K562 (cell line): ENCODE data around the gene LST1. TPM values are rescaled to one million over a fixed set of nuclear protein-coding genes. Genes with fewer than 3 reads are reported as not detected.

Source experiments
- E2F8 ChIP-seq: fragments of 450-650 bp; IDR thresholded peaks from 2 replicates; pipeline ENCODE4 v1.7.1; 2018; ENCODE audit warnings: mild to moderate bottlenecking, low read depth; ENCODE audit not compliant: partially characterized antibody
- MCM5 ChIP-seq: fragments of 450-650 bp; IDR thresholded peaks from 2 replicates; pipeline ENCODE4 v1.6.1; 2016; ENCODE audit warnings: low read depth
- MTA3 ChIP-seq: fragments of 450-650 bp; formaldehyde crosslinking; IDR thresholded peaks from 2 replicates; pipeline ENCODE4 v1.6.1; 2017; ENCODE audit warnings: mild to moderate bottlenecking, borderline replicate concordance
- NR2F6 ChIP-seq: fragments of 450-650 bp; formaldehyde crosslinking; IDR thresholded peaks from 2 replicates; pipeline ENCODE4 v1.4.0; 2020; ENCODE audit warnings: mild to moderate bottlenecking
- POLR2B ChIP-seq: fragments of 450-650 bp; IDR thresholded peaks from 2 replicates; pipeline ENCODE4 v1.6.1; 2018; ENCODE audit warnings: low read depth; ENCODE audit not compliant: partially characterized antibody
- POLR2G ChIP-seq: fragments of 200-400 bp; formaldehyde crosslinking; IDR thresholded peaks from 2 replicates; pipeline ENCODE4 v1.6.1; 2017; ENCODE audit warnings: low read depth, mild to moderate bottlenecking, antibody characterized with exemption, low read length, moderate library complexity
- SIRT6 ChIP-seq: IDR thresholded peaks from one replicate; pipeline ENCODE4 v1.6.1; 2012; ENCODE audit warnings: low read depth, mild to moderate bottlenecking, control low read depth, inconsistent platforms, low read length, moderate library complexity
- SUPT5H ChIP-seq: fragments of 450-650 bp; IDR thresholded peaks from 2 replicates; pipeline ENCODE4 v1.6.1; 2016
- TRIM25 ChIP-seq: fragments of 450-650 bp; IDR thresholded peaks from 2 replicates; pipeline ENCODE4 v1.7.0; 2016; ENCODE audit warnings: borderline replicate concordance
- polyA plus RNA-seq, 8 experiments: library from polyadenylated mRNA; depleted of rRNA in 4 of 8; stranded (reverse) in 5 of 8; unstranded in 3 of 8; fragments of >200 nt; fragmentation: Nextera tagmentation in 2 of 8; fragmentation: Illumina TruSeq in 1 of 8; extraction: Ambion mirVana in 2 of 8; extraction: Trizol in 1 of 8; gene quantifications; 2 replicates each; pipeline versions ENCODE4 v1.2.1 to v1.2.3, GENCODE V29; 2011 to 2014; ENCODE audit warnings: inconsistent platforms in 1 of 8, missing spikeins in 1 of 8
- total RNA-seq, 7 experiments: library from RNA; depleted of rRNA in 6 of 7; stranded (reverse); fragments of >200 nt in 6 of 7; fragmentation: Illumina TruSeq in 2 of 7; extraction: Trizol in 2 of 7; gene quantifications; 2 replicates each; pipeline versions ENCODE4 v1.2.1 to v1.2.3, GENCODE V29; 2011 to 2021; ENCODE audit warnings: low replicate concordance in 1 of 7

LST1 gene
- total and polyA plus RNA-seq, 9 of the 15 experiments (the other 6 are each of a cell fraction or from before 2014, with no cell fraction given) = 0.82 to 7.8 (median 1.7) TPM

- TF ChIP-seq E2F8 (peak; percentile 32), MCM5 (no peak), SIRT6 (peak; percentile 73), MTA3 (peak; percentile 78; the same call in 1 of the 2 replicates), NR2F6 (CRISPR knock-in tag) (0 out of 2 replicates have a peak, but pooled peaks have one; percentile 69), TRIM25 (no peak), POLR2B (peak; percentile 73), SUPT5H (peak; percentile 72), POLR2G (peak; percentile 85)
- TF ChIP-seq, all 486 proteins: peak for 12
Observed at GRCh38 chr6:31632279-31632946, 46.3 kb downstream of the LST1 start (continued).
